GM15510 (cell line): Measurements from ENCODE around the gene CCDC7.

Source experiments
- POLR2A ChIP-seq: IDR thresholded peaks from 3 replicates; pipeline ENCODE4 v1.6.1; 2011; ENCODE audit warnings: borderline replicate concordance; ENCODE audit not compliant: insufficient read length; ENCODE audit errors: extremely low read depth

Gene CCDC7

DNA sequence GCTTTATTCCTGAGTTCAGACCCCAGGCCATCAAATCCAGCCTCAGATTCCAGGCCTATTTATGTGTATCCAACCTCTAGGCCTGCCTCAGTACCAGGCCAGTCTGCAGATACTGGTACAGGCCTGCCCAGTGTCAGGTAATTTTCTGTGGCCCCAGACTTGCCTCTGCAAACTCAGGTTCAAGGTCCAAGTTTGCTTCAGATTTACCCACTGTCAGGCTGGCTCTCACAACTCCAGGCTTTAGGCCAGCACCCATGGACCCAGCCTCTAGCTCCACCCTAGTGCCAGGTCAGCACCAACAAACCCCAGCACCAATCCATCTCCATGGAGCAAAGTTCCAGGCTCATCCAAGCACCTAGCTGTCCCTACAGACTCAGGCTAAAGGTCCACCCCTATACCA lies 342.4 kb downstream of the CCDC7 start:
- TF ChIP-seq POLR2A, result no peak

DNA sequence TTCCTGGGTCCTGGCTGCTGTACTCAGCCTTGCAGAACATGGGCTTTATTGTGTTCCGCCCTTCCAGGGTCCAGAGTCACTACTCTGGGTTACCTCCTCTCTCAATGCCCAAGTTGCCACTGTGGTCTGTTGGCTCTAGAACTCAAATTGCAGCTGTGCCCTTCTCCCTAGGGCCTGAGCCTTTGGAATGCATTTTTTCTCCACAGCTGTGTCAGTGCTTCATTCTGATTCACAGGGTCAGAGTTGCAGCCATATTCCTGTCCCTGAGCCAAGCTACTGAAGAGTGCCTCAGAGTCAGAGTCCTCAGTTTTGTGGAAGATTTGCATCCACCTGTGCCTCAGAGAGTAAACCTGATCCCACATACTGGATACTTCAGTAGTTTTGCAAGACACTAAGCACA lies 344.5 kb downstream of the CCDC7 start:
- no peak for TF ChIP-seq POLR2A

DNA sequence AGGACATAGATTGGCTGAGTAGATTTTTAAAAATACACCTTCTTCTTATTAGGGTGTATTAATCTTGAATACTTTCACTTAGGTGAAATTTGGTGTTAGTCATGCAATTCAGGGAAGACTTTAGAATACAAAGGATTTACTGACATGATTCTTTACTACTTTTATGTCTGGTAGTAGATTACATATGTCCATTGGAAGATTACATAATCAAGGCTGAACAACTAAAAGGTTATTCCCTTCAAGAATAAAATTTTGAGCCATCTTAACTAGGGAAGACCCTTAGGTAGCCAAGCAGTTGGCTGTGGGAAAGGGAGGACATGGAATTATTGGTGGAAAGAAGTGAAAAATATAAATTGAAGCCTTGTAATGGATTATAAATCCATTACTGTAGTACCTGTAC lies 347.1 kb downstream of the CCDC7 start:
- TF ChIP-seq POLR2A, result no peak

DNA sequence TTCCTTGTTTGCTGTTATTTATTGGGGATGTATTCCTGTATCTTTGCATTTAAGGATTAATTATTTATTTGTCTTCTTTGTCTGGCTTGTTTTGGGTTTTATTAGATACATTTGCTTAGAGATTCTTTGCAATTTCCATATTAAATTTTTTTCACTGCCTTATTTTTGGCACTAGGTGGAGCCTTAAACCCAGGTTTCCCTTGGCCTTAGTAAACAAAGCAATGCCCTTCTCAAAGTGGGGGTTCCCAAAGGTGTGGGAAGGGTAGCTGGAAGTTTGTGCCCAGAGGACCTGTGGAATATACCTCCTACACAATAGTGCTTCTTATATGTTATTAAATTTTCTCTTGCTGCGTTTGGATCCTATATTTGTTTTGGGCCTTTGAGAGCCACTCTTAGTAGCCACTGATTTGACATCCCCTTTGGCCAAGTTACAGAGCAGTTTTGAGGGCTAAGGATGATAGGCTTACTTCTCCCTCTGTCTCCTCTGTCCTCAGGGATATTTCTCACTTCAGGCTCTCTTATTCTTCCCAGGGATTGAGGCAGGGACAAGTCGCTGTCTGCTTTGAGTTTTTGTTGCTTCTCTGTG lies 349.8 kb downstream of the CCDC7 start:
- TF ChIP-seq POLR2A, result no peak

DNA sequence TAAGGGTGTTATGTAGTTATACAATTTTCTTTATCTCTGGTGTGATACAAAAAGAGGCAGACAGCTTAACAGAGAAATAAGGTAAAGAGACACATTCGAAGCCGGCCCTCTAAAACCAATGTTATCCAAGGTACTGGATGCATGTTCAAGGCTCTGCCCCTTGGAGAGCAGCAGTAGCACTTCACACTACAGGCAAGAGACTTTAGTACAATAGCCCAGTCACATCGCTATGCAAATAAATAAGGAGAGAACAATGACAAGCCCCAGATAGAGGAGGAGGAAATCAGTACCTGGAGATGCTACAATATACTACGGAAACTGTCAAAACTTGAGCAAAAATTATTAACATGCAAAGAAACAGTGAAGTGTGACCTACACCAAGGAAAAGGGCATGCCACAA lies 401.0 kb downstream of the CCDC7 start:
- no peak for TF ChIP-seq POLR2A

DNA sequence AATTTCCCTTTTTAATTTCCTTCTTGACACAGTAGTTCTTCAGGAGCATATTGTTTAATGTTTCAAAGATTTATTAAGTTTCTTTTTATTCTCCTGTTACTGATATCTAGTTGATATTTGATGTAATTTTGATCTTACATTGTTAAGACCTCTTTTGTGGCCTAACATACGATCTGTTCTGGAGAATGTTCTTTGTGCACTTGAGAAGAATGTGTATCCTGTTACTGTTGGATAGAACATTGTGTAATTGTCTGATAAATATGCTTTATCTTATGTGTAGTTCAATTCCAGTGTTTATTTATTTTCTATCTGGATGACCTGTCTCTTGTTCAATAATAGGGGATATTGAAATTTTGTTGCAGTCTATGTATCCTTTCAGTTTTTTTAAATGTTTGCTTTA lies 405.4 kb downstream of the CCDC7 start:
- TF ChIP-seq POLR2A, result no peak

DNA sequence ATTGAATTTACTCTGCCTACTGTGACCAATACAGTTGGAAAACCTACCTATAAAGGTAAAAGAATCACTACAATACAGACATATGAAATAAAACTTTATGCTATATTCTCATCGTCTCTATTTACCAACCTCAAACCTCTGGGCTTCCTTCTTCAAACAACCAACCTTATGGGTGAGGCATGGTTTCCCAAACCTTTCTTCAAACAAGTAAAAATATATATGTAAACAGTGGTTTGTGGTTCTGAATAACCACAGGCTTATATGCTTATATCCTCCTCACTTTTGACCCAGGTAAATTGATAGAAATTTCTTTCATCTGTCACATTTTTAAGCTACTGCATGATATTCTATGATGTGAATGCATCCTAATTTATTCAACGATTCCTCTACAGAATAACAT lies 408.5 kb downstream of the CCDC7 start:
- TF ChIP-seq POLR2A, result no peak

DNA sequence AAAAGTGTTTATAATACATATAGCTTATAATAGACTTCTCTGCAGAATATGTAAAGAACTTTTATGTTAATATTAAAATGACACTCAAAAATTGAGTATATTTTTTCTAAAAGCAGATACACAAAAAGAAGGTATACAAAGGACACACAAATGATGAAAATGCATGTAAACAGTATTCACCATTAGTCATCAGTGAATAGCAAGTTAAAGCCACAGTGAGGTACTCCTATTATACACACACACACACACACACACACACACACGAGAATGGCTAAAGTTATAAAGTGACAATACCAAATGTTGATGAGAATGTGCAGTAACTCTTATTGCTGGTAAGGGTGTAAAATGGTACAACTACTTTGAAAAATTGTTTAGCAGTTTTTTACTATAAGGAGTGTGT lies 419.2 kb downstream of the CCDC7 start:
- no peak for TF ChIP-seq POLR2A

DNA sequence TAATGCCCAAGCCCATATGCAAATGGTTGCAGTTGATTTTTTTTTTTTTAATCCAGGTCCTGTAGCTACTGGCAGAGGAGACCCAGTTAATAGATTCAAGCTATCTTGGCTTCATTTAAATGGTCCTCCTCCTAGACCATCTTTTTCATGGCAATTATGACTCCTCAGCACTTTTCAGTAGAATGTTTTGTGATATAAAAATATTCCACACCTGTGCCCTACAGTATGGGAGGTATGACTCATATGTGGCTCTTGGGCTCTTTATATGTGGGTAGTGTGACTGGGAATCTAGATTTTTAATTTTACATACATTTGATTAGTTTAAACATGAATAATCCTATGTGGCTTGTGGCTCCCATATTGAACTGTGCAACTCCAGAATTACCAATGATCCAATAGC lies 432.0 kb downstream of the CCDC7 start:
- TF ChIP-seq POLR2A, result no peak

DNA sequence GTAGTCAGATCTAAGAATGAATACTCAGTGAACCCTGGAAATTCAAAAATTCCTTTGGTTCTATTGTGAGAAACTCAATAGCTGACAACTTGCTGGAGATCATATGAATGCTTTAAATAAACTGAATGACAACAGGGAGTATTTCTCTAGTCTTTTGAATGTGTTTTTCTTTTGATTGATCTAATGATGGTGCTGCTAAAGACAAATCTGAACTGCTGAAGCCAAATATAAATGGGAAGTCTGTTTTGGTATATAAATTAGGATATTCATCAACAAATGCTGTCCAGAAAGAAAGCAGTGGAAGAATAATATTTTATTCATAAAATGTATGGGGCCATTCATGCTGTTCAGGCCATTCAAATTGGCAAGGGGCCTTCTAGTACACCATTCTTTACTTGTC lies 432.7 kb downstream of the CCDC7 start:
- no peak for TF ChIP-seq POLR2A

DNA sequence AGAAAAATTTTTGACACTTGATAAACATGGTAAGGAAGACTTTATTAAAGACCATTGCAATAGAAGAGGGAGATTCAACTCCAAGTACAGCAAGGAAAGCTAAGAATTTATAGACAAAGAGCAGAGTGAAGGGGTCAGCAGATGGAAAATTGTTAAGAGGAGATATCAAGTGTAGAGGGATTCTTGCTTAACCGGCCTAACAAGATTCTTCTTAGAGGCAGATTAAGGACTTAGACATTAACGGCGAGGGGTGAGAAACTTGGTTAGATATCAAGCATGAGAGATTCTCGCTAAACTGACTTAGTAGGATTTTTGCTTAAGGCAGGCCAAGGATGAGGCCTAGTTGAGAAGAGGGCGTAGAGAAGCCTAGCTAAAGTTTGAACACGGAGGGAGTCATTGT lies 436.1 kb downstream of the CCDC7 start:
- TF ChIP-seq POLR2A, result no peak

DNA sequence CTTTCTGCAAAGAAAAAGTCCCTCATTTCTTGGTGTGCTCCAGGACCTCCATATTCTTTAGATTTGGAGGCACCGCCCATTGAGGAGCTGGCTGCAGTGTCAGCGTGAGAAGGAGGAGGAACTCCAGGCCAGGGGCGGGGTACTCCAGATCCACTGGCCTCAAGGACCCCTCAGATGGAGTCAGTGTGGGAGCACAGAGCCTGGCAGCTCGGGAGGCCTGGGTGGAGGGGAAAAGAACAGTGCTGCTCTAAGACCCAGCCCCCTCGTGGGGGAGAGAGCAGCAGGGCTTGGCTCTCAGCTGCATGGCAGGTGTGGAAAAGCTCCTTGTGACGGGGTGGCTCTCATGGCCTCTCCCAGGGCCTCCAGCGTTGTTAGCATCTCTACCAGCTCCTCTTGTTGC lies 441.5 kb downstream of the CCDC7 start:
- no peak for TF ChIP-seq POLR2A

DNA sequence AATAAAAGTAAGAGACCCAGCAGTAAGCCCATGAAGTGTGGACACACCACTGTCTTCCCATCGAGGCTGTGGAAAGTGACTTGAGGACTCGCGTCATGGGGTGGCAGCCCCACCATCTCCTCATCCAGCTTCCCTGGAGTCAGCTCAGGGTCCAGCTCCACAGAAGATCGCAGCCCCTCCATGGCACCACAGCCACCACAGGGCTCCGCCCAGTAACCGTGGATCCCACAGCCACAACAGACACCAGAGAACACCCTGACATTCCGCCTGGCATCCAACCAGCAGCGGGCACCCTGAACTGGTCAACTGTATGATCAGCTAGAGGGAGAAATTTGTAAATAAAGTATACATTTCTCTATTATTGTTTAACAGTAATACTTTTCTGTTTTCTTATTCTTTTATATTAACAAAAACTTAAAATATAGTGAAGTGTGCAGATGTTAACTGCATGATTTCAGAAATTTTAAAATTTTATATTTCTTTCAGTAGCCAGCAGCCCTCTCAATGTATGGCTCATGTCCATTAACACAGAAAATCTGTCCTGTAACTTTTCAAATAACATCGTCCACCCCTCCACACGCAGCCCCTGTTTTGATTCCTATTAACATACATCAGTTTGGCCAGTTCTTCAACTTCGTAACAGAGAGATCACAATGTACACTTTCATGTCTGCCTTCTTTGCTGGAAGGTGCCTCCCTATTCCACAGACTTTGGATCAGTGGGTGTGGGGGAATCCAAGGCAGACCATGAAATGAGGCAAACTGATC lies 442.4 kb downstream of the CCDC7 start:
- TF ChIP-seq POLR2A, result no peak

DNA sequence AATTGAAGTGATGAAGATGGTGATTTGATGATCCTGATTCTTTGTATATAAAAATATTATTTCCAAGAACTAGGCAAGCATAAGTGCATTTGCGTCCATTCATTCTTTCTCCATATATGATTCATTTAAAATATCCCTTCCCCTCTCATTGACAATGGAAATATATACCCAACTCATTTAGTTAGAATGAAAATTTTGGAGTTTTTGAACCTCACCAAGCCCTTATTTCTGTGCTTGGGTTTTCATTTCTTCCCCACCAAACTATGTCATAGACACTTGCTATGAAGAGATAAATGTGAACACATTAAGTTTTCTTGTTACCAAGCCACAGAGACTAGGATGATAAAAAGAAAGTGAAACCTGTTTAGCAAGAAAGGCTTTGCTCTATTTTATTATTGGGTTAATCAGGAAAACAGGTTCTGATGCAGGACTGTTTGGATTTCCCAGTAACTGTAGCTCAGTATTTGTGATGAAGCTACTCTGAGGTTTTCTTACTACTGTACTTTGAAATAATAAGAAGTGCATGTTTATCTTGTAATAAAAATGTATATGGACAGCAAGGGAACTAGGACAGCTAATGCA lies 443.8 kb downstream of the CCDC7 start:
- no peak for TF ChIP-seq POLR2A

DNA sequence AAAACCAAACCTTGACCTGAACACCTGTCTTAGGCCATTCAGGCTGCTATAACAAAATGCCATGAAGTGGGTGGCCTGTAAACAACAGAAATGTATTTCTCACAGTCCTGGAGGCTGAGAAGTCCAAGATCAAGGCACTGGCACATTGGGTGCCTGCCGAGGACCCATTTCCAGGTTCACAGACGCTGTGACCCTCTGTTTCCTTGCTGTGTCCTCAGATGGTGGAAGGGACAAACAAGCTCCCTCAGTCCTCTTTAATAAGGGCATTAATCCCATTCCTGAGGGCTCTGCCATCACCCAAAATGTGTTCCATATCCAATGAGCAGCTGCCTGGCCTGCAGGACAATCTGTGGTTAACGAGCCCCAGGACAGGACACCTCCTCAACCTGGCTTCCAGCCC lies 444.5 kb downstream of the CCDC7 start:
- TF ChIP-seq POLR2A, result no peak

DNA sequence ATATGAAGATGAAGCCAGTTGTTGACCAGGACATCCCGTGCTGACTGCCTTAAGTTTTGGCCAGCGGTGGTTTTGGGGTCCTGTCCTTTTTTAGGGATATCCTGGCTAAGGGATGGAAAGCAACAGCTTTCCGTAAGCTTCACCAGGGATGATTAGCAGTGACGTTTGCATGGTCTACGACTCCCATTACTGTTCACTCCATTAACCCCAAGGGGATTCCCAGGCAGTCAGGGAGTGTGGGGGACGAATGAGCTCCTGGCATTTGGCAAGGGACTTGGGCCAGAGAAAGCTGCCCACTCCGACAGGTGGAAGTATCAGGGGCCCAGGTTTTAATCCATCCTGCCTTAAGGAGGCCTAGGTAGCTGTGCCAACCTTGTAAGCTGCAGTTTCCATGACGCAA lies 445.3 kb downstream of the CCDC7 start:
- TF ChIP-seq POLR2A, result no peak
